Embryonic facial prominence (tissue), 1 donor: ENCODE results near the gene ABRACL.
"Not testable (repeated sequence)": the region's sequence is repeated elsewhere in the genome, so short reads cannot be mapped to it uniquely, and the experiment has no call there.

Experiments used
- DNase-seq: peaks from one replicate; pipeline ENCODE4 v3.0.0-alpha.2; 2016; ENCODE audit errors: extremely low spot score

The ABRACL gene

GRCh38 chr6:139011980-139012379 lies 16.6 kb upstream of the ABRACL start:
- no peak for DNase-seq

GRCh38 chr6:139013185-139013800 lies 15.3 kb upstream of the ABRACL start:
- DNase-seq, result no peak

- DNase-seq, result no peak
These were observed 13.6 kb upstream of the ABRACL start for GRCh38 chr6:139014945-139015344.

GRCh38 chr6:139016337-139017213 lies 12.0 kb upstream of the ABRACL start:
- DNase-seq, result no peak

- no peak for DNase-seq
These were observed 11.3 kb upstream of the ABRACL start for GRCh38 chr6:139017227-139017626.

- DNase-seq, result no peak
These were observed 8.8 kb upstream of the ABRACL start for GRCh38 chr6:139019722-139020121.

GRCh38 chr6:139020689-139021088 lies 7.9 kb upstream of the ABRACL start:
- DNase-seq, result no peak

- not testable (repeated sequence) for DNase-seq
These were observed 3.1 kb upstream of the ABRACL start for GRCh38 chr6:139025416-139025815.

GRCh38 chr6:139027620-139028182 lies 844 bp upstream of the ABRACL start:
- no peak for DNase-seq

GRCh38 chr6:139028215-139028657 lies 309 bp upstream of the ABRACL start:
- no peak for DNase-seq

- no peak for DNase-seq
These were observed 1.1 kb downstream of the ABRACL start for GRCh38 chr6:139029470-139030227.

GRCh38 chr6:139030228-139030963 lies 1.9 kb downstream of the ABRACL start:
- DNase-seq, result no peak

- DNase-seq, result no peak
These were observed 8.9 kb downstream of the ABRACL start for GRCh38 chr6:139037490-139037889.

- DNase-seq, result no peak
These were observed 15.7 kb downstream of the ABRACL start for GRCh38 chr6:139044250-139044649.

- DNase-seq, result no peak
These were observed 19.1 kb downstream of the ABRACL start for GRCh38 chr6:139047677-139048076.

GRCh38 chr6:139048912-139049311 lies 20.4 kb downstream of the ABRACL start:
- DNase-seq, result not testable (repeated sequence)

GRCh38 chr6:139050131-139050769 lies 21.7 kb downstream of the ABRACL start:
- not testable (repeated sequence) for DNase-seq

- DNase-seq, result no peak
These were observed 22.3 kb downstream of the ABRACL start for GRCh38 chr6:139050770-139051313.

GRCh38 chr6:139051396-139052060 lies 23.0 kb downstream of the ABRACL start:
- DNase-seq, result no peak

- DNase-seq, result no peak
These were observed 24.8 kb downstream of the ABRACL start for GRCh38 chr6:139053382-139053781.
